ENCODE measurements around the gene ORMDL2.

DNA sequence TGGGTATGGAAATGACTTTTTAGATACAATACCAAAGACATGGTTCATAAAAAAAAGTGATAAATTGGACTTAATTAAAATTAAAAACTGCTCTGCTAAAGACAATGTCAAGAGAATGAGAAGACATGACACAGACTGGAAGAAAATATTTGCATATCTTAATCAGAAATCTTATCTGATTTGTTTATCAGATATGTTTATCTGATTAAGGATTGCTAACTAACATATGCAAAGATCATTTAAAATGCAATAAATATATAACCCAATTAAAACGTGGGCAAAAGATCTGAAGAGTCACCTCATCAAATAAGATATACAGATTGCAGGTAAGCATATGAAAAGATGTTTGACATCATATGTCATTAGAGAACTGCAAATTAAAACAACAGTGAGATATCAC lies 34.9 kb downstream of the ORMDL2 start:
- TF ChIP-seq CTCF (IDR thresholded peaks at IDR 0.05) (no peak), POLR2A (IDR thresholded peaks at IDR 0.05) (no peak)

Measured in thyroid gland (tissue), 4 donors.